Loucy (cell line): ENCODE measurements around the gene OR2AJ1.

Experiments
- CTCF ChIP-seq: fragments of 200-600 bp; sonication (generic); conservative IDR thresholded peaks from 2 replicates; pipeline ENCODE4 v1.5.1; 2014; ENCODE audit warnings: mild to moderate bottlenecking, antibody characterized with exemption, low read length
- EZH2phosphoT487 ChIP-seq: fragments of 200-600 bp; IDR thresholded peaks from 2 replicates; pipeline ENCODE4 v1.6.1; 2018; ENCODE audit warnings: antibody characterized with exemption, mild to moderate bottlenecking, moderate library complexity, borderline replicate concordance

- TF ChIP-seq CTCF (no peak), EZH2phosphoT487 (no peak)
Measured at GRCh38 chr1:247942624-247943023, 17.9 kb downstream of the OR2AJ1 start.
